Transverse colon (tissue), 4 donors: ENCODE data around the gene AP1M2.

Experiments used
- CTCF ChIP-seq, 5 experiments: fragments of 200-600 bp in 3 of 5; fragments of 450-650 bp in 2 of 5; sonication (generic) in 3 of 5; IDR thresholded peaks; 1 replicate in 2 of 5; 2 replicates in 3 of 5; pipeline ENCODE4 v1.5.1; 2016 to 2017; ENCODE audit warnings: antibody characterized with exemption in 5 of 5, inconsistent platforms in 3 of 5, mild to moderate bottlenecking in 2 of 5, moderate library complexity in 1 of 5
- EP300 ChIP-seq: sonication (generic); formaldehyde crosslinking; IDR thresholded peaks from one replicate; pipeline ENCODE4 v1.6.1; 2017; ENCODE audit warnings: antibody characterized with exemption, low read depth
- POLR2A ChIP-seq: fragments of 450-650 bp; IDR thresholded peaks from one replicate; pipeline ENCODE4 v1.6.1; 2016; ENCODE audit warnings: antibody characterized with exemption, mild to moderate bottlenecking, moderate library complexity
- POLR2AphosphoS5 ChIP-seq, 3 donors: sonication (generic); formaldehyde crosslinking; IDR thresholded peaks; one replicate each; pipeline ENCODE4 v1.6.1; 2016; ENCODE audit warnings: antibody characterized with exemption in 3 of 3

- TF ChIP-seq POLR2A: no peak
- no peak for TF ChIP-seq CTCF (IDR thresholded peaks at IDR 0.05)
- no peak for TF ChIP-seq EP300
- TF ChIP-seq POLR2AphosphoS5 (IDR thresholded peaks at IDR 0.05): no peak
Measured at GRCh38 chr19:10620786-10621185, 33.7 kb upstream of the AP1M2 start.
